Measurements from ENCODE around the gene ARIH2.

DNA sequence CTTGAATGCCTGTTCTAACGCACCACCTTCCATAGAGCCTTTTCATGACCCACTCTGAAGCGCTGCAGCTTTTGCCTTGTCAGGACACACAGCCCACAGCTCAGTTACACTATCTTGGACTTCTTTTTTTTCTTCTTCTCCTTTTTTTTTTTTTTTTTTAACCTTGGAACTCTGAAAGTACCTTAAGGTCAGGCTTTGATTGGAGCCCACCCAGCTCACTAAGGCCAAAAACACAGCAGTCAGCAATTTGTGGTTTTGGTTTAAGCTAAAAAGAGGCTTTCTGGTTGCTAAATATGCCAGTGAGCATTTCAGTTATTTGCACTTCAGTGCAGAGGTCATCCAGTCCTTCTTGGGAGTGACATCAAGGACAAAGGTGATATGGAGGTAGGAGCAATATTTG lies 21.7 kb upstream of the ARIH2 start:
- TF ChIP-seq POLR2AphosphoS5 (IDR thresholded peaks at IDR 0.05) = no peak
- TF ChIP-seq, protein P1, sequence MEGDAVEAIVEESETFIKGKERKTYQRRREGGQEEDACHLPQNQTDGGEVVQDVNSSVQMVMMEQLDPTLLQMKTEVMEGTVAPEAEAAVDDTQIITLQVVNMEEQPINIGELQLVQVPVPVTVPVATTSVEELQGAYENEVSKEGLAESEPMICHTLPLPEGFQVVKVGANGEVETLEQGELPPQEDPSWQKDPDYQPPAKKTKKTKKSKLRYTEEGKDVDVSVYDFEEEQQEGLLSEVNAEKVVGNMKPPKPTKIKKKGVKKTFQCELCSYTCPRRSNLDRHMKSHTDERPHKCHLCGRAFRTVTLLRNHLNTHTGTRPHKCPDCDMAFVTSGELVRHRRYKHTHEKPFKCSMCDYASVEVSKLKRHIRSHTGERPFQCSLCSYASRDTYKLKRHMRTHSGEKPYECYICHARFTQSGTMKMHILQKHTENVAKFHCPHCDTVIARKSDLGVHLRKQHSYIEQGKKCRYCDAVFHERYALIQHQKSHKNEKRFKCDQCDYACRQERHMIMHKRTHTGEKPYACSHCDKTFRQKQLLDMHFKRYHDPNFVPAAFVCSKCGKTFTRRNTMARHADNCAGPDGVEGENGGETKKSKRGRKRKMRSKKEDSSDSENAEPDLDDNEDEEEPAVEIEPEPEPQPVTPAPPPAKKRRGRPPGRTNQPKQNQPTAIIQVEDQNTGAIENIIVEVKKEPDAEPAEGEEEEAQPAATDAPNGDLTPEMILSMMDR (IDR thresholded peaks at IDR 0.05) = no peak
